GM12878 (cell line): ENCODE data around the gene ACVR1C. TPM values are rescaled to one million over a fixed set of nuclear protein-coding genes. Genes with fewer than 3 reads are reported as not detected.

Source experiments
- ATAC-seq: fragments of 200-7000 bp; cut with Tn5 transposase; 3 replicates; pipeline ENCODE4 v1.9.1; 2020; ENCODE audit warnings: mild to moderate bottlenecking, moderate library complexity
- BruUV-seq: library from RNA; stranded (reverse); fragments of 400-500 nt; replicated peaks from 2 replicates; lab custom pipeline; 2021; lab: Mats Ljungman, UMichigan
- CTCF ChIA-PET: fragments of 300-600 bp; sonication (Branson Sonifier 250); formaldehyde crosslinking; extraction: SDS; loops from one replicate; lab custom pipeline; 2021; ENCODE audit warnings: inconsistent platforms; lab: Yijun Ruan, JAX
- POLR2A ChIA-PET: fragments of 350-600 bp; formaldehyde crosslinking; extraction: SDS; loops from one replicate; lab custom pipeline; 2021; ENCODE audit warnings: inconsistent platforms; lab: Charles Lee
- RAD21 ChIA-PET: fragments of 300-600 bp; sonication (Branson Sonifier 250); formaldehyde crosslinking; loops from one replicate; lab custom pipeline; 2023; ENCODE audit warnings: antibody characterized with exemption; ENCODE audit not compliant: unreplicated experiment; lab: Charles Lee
- SMC1A ChIA-PET: fragments of 300-600 bp; sonication (Branson Sonifier 250); formaldehyde crosslinking; loops from one replicate; lab custom pipeline; 2023; ENCODE audit not compliant: unreplicated experiment, uncharacterized antibody; lab: Charles Lee
- DNase-seq: peaks from one replicate; pipeline ENCODE4 v3.0.0-alpha.2; 2011; ENCODE audit warnings: low read depth, low spot score
- FAIRE-seq: peaks from 3 replicates; lab custom pipeline; 2011; peaks lifted over from hg19 to GRCh38; lab: Jason Lieb, UNC
- H2AFZ ChIP-seq: 2 replicates; pipeline ENCODE4 v1.6.0; 2011; ENCODE audit warnings: low read depth, low read length, control low read depth; ENCODE audit not compliant: control insufficient read depth
- H3K27ac ChIP-seq: 2 replicates; pipeline ENCODE4 v1.5.1; 2011; ENCODE audit warnings: control low read depth; ENCODE audit not compliant: control insufficient read depth, insufficient read depth
- H3K27me3 ChIP-seq, 2 experiments: replicated peaks in 1 of 2; 2 replicates each; pipeline versions ENCODE4 v1.6.0 to v1.6.1; 2011; ENCODE audit warnings: low read length in 1 of 2; ENCODE audit not compliant: control insufficient read depth in 2 of 2, insufficient read depth in 2 of 2
- H3K36me3 ChIP-seq, 2 experiments: 2 replicates each; pipeline ENCODE4 v1.5.1; 2011; ENCODE audit warnings: low read length in 1 of 2; ENCODE audit not compliant: control insufficient read depth in 2 of 2, insufficient read depth in 2 of 2
- H3K4me1 ChIP-seq: 2 replicates; pipeline ENCODE4 v1.6.1; 2011; ENCODE audit warnings: mild to moderate bottlenecking, low read length, moderate library complexity, mixed read lengths; ENCODE audit not compliant: control insufficient read depth, insufficient read depth
- H3K4me2 ChIP-seq: 2 replicates; pipeline ENCODE4 v1.6.0; 2011; ENCODE audit warnings: control low read depth; ENCODE audit not compliant: control insufficient read depth, insufficient read depth
- H3K4me3 ChIP-seq: fragments of 200-600 bp; sonication (generic); 2 replicates; pipeline ENCODE4 v1.5.1; 2016
- H3K79me2 ChIP-seq: 2 replicates; pipeline ENCODE4 v1.6.0; 2011; ENCODE audit warnings: low read length; ENCODE audit not compliant: control insufficient read depth, insufficient read depth
- H3K9ac ChIP-seq: 2 replicates; pipeline ENCODE4 v1.8.0; 2011; ENCODE audit warnings: low read length, control low read depth, mixed read lengths; ENCODE audit not compliant: control insufficient read depth, insufficient read depth
- H3K9me3 ChIP-seq: replicated peaks from 3 replicates; pipeline ENCODE4 v1.5.1; 2011; ENCODE audit warnings: mild to moderate bottlenecking, low read length; ENCODE audit not compliant: control insufficient read depth, insufficient read depth
- H4K20me1 ChIP-seq: 2 replicates; pipeline ENCODE4 v1.6.0; 2011; ENCODE audit not compliant: control insufficient read depth, insufficient read depth
- ATF7 ChIP-seq: fragments of 450-650 bp; IDR thresholded peaks from 2 replicates; pipeline ENCODE4 v1.6.1; 2016; ENCODE audit warnings: low read depth, mild to moderate bottlenecking
- SREBF2 ChIP-seq: IDR thresholded peaks from 2 replicates; pipeline ENCODE4 v1.6.1; 2012; ENCODE audit warnings: mild to moderate bottlenecking, low read length
- WGBS: methylation state at CpG from one replicate; pipeline ENCODE4 v1.1.6; 2016; ENCODE audit warnings: low lambda C conversion rate; ENCODE audit not compliant: insufficient replicate concordance, insufficient coverage; ENCODE audit errors: missing lambda C conversion rate; 5-methylcytosine and 5-hydroxymethylcytosine counted together
- in situ Hi-C: fragments of 300-500 bp; cut with MboI; formaldehyde crosslinking; loops from 9 replicates; pipeline ENCODE4 v1.14.3; 2018; ENCODE audit warnings: mixed read lengths
- intact Hi-C: fragments of 100-400 bp; cut with micrococcal nuclease; formaldehyde crosslinking; loops from one replicate; pipeline ENCODE4 v1.14.2; 2022; ENCODE audit not compliant: unreplicated experiment
- polyA plus RNA-seq, 11 experiments: library from polyadenylated mRNA; depleted of rRNA in 4 of 11; unstranded in 6 of 11; stranded (reverse) in 5 of 11; fragments of >200 nt; fragmentation: Nextera tagmentation in 4 of 11; fragmentation: Illumina TruSeq in 1 of 11; extraction: Ambion mirVana in 4 of 11; extraction: Trizol in 1 of 11; gene quantifications; 1 replicate in 1 of 11; 2 replicates in 10 of 11; pipeline versions ENCODE4 v1.2.1 to v1.2.3, GENCODE V29; 2011 to 2016; ENCODE audit warnings: inconsistent platforms in 2 of 11, missing spikeins in 2 of 11, low read depth in 1 of 11
- total RNA-seq, 4 experiments: library from RNA; depleted of rRNA in 3 of 4; stranded (reverse); fragments of >200 nt in 3 of 4; fragmentation: Illumina TruSeq in 1 of 4; extraction: Trizol in 1 of 4; gene quantifications; 2 replicates each; pipeline versions ENCODE4 v1.2.1 to v1.2.3, GENCODE V29; 2013 to 2021
- TF ChIP-seq, protein P1 (sequence below): fragments of 450-650 bp; formaldehyde crosslinking; IDR thresholded peaks from 2 replicates; pipeline ENCODE4 v1.4.0; 2020; ENCODE audit warnings: mild to moderate bottlenecking, moderate library complexity

ACVR1C gene
- total and polyA plus RNA-seq, 10 of the 15 experiments (the other 5 are each of a cell fraction or from before 2014, with no cell fraction given): not detected

- RAD21 ChIA-PET: no interaction called here
- intact Hi-C loops: no loop called here
Observed at GRCh38 chr2:157528963-157529751, 99.5 kb downstream of the ACVR1C start.

More at GRCh38 chr2:157528963-157529751, 99.5 kb downstream of the ACVR1C start:
- Histone ChIP-seq H3K27me3 (no peaks in the 10 kb centered on the region), H3K9me3 (no peaks in the 10 kb centered on the region), H3K27ac (no peak overlapping the region), H4K20me1 (no peaks in the 10 kb centered on the region), H3K79me2 (no peaks in the 10 kb centered on the region), H3K4me1 (no peaks in the 10 kb centered on the region), H2AFZ (no peak overlapping the region), H3K36me3 (no peaks in the 10 kb centered on the region), H3K4me2 (no peak overlapping the region), H3K4me3 (no peak overlapping the region), H3K9ac (no peak overlapping the region)
- ChIA-PET POLR2A (no interaction called here), CTCF (interaction anchor here (0.7 to 1.6 kb wide), 4 partner anchors 19 to 495 kb away, joined by 3 to 7 read pairs (median 5); no protein-coding TSS in a partner anchor), SMC1A (interaction anchor here (1.9 kb wide), 1 partner anchor 32 kb away, joined by 4 read pairs; no protein-coding TSS in a partner anchor)
- no TSS peak for BruUV-seq
- in situ Hi-C loops: no loop called here
- no peak for TF ChIP-seq ATF7
- TF ChIP-seq, protein P1, sequence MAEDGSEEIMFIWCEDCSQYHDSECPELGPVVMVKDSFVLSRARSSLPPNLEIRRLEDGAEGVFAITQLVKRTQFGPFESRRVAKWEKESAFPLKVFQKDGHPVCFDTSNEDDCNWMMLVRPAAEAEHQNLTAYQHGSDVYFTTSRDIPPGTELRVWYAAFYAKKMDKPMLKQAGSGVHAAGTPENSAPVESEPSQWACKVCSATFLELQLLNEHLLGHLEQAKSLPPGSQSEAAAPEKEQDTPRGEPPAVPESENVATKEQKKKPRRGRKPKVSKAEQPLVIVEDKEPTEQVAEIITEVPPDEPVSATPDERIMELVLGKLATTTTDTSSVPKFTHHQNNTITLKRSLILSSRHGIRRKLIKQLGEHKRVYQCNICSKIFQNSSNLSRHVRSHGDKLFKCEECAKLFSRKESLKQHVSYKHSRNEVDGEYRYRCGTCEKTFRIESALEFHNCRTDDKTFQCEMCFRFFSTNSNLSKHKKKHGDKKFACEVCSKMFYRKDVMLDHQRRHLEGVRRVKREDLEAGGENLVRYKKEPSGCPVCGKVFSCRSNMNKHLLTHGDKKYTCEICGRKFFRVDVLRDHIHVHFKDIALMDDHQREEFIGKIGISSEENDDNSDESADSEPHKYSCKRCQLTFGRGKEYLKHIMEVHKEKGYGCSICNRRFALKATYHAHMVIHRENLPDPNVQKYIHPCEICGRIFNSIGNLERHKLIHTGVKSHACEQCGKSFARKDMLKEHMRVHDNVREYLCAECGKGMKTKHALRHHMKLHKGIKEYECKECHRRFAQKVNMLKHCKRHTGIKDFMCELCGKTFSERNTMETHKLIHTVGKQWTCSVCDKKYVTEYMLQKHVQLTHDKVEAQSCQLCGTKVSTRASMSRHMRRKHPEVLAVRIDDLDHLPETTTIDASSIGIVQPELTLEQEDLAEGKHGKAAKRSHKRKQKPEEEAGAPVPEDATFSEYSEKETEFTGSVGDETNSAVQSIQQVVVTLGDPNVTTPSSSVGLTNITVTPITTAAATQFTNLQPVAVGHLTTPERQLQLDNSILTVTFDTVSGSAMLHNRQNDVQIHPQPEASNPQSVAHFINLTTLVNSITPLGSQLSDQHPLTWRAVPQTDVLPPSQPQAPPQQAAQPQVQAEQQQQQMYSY (CRISPR knock-in tag): no peak
- TF ChIP-seq SREBF2: no peak
- DNase-seq (no peak), FAIRE-seq (no peak), ATAC-seq (no peak)
- 36% methylated on average over 4 of the region's 4 CpGs for WGBS
